GM12874 (cell line): ENCODE data around the gene SLC22A1.

Source experiments
- CTCF ChIP-seq: IDR thresholded peaks from 2 replicates; pipeline ENCODE4 v1.5.1; 2011; ENCODE audit warnings: low read depth, mild to moderate bottlenecking, control low read depth, low read length, moderate library complexity; ENCODE audit not compliant: insufficient read depth

SLC22A1 gene

GRCh38 chr6:160088784-160089533, 32.7 kb upstream of the SLC22A1 start:
- TF ChIP-seq CTCF, result no peak

- no peak for TF ChIP-seq CTCF
These were observed 32.1 kb upstream of the SLC22A1 start for GRCh38 chr6:160089534-160089897.

DNA sequence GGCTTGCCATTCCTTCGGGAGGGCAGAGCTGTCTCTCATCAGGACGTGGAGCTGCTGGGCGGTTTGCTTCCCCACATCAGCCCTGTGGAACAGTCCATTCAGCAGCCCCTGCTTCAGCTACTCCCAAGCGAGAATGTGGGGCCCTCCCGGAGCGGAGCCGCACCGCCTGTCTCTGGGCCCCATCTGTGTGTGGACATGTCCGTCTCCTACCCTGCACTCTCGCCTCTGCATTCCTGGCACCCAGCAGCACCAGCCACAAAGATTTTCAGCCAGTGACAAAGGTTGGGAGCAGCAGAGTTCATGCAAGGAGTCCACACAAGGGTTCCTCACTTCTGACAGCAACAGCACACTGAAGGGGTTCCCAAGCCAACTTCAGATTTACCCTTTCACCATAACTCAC, 29.0 kb upstream of the SLC22A1 start:
- no peak for TF ChIP-seq CTCF

GRCh38 chr6:160093061-160093460, 28.6 kb upstream of the SLC22A1 start:
- no peak for TF ChIP-seq CTCF

GRCh38 chr6:160093946-160094345, 27.7 kb upstream of the SLC22A1 start:
- TF ChIP-seq CTCF, result no peak

DNA sequence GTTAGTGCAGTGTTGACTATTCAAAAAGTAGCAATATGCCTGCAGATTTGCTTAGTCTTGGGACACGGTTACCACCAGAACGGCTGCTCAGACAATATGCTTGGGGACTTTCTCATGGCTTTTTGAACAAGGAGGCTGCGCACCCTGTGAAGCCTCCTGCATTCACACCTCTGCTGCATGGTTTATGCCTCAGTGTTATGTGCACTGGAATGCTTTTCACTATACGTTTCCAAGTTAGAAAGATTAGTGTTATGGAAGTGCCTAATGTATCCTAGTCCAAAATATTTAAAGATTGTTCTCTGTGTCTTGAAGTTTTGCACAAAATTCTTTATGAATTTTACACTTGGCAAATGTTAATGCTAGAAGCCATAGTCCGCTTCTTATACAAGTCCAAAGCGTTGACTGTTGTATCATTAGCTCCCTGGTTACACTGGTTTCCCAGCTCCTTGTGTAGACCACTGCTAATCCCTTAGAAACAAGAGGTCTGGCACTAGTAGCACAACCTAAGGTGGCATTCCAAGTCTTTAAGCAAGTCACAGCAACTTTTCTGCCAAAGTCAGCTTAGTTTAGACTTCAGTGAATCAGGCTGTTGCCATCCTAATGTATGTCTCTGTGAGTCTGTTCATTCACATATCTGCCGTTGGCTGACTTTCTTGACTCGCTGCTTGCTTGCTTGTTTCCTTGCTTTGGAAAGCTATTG, 26.3 kb upstream of the SLC22A1 start:
- no peak for TF ChIP-seq CTCF

DNA sequence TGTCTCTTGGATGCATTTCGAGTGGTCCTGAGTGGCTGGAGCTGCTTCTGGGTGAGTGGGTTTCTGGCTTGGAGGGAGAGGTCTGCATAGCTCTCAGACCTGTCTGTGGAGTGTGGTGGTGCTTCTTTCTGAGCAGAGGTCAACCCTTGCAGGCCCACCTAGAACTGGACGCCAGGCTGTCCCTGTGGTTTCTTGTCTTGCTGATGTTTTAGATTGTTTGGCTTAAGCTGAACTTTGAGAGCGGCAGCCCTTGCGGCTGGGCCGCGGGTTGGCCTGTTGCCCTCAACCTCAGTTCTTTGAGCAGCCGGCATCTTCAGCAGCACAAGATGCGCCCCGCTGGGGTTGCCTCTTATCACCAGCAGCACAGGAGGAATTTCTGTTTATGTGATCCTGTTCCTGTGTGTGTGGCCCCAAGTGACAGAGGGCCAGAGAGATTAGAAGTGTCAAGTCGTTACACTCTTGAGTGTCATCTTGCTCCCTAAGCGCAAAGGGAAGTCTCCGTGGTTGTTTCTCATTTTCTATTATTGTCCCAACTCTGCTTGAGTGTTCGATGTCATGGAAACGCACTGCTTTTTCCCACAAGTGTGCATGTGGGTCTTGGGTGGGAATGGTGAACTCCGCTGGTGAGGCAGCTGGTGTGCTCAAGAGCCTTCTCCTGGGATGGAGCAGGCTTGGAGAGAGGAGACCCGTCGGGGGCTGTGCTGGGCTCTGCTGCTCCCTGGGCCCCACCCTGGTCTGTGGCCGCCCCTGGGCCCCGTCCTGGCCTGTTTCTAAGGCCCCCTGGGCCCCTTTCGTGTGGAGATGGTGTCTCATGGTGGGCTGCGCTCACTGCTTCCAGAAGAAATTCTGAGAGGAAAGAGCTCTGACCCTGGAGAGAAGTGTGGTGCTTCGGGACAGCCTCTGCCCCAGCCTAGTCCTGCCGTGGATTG, 20.1 kb upstream of the SLC22A1 start:
- no peak for TF ChIP-seq CTCF
